ENCODE measurements around the gene RANBP17. TPM values are rescaled to one million over a fixed set of nuclear protein-coding genes. Genes with fewer than 3 reads are reported as not detected.
"Not testable (repeated sequence)": the region's sequence is repeated elsewhere in the genome, so short reads cannot be mapped to it uniquely, and the experiment has no call there.

RANBP17 gene
- total RNA-seq, 1 donor from 2014 or later, result 0.96 TPM

- Histone ChIP-seq H3K4me1 (no peaks in the 10 kb centered on the region), H3K27me3 (no peaks in the 10 kb centered on the region), H3K9me3 (no peaks in the 10 kb centered on the region), H3K27ac (no peak overlapping the region), H3K4me3 (no peak overlapping the region), H3K36me3 (no peaks in the 10 kb centered on the region)
- DNase-seq (ENCODE audit: low spot score in 2 of 2), result no peak
- no peak for TF ChIP-seq CTCF (IDR thresholded peaks at IDR 0.05)
- intact Hi-C loops (cut with DNase I), result no loop called here
Measured at GRCh38 chr5:171288066-171288465, 426.2 kb downstream of the RANBP17 start.

- DNase-seq (ENCODE audit: low spot score in 2 of 2), result no peak
- intact Hi-C loops (cut with DNase I), result no loop called here
- no peaks in the 10 kb centered on the region for H3K36me3 ChIP-seq
- H3K9me3 ChIP-seq, result no peaks in the 10 kb centered on the region
- no peaks in the 10 kb centered on the region for H3K27me3 ChIP-seq
- H3K4me1 ChIP-seq, result no peaks in the 10 kb centered on the region
- no peak for TF ChIP-seq CTCF (IDR thresholded peaks at IDR 0.05)
- H3K27ac ChIP-seq, result no peak overlapping the region
- no peak overlapping the region for H3K4me3 ChIP-seq
Measured at GRCh38 chr5:171291371-171291770, 429.6 kb downstream of the RANBP17 start.

GRCh38 chr5:171295299-171295698 lies 433.5 kb downstream of the RANBP17 start:
- no peak overlapping the region for H3K27ac ChIP-seq
- no peaks in the 10 kb centered on the region for H3K4me1 ChIP-seq
- intact Hi-C loops (cut with DNase I), result no loop called here
- no peaks in the 10 kb centered on the region for H3K27me3 ChIP-seq
- no peak overlapping the region for H3K4me3 ChIP-seq
- no peak for TF ChIP-seq CTCF (IDR thresholded peaks at IDR 0.05)
- no peaks in the 10 kb centered on the region for H3K9me3 ChIP-seq
- H3K36me3 ChIP-seq, result no peaks in the 10 kb centered on the region
- DNase-seq (ENCODE audit: low spot score in 2 of 2), result no peak

GRCh38 chr5:171295801-171296200 lies 434.0 kb downstream of the RANBP17 start:
- intact Hi-C loops (cut with DNase I), result no loop called here
- Histone ChIP-seq H3K4me1 (no peaks in the 10 kb centered on the region), H3K4me3 (no peak overlapping the region), H3K9me3 (no peaks in the 10 kb centered on the region), H3K36me3 (no peaks in the 10 kb centered on the region), H3K27me3 (no peaks in the 10 kb centered on the region), H3K27ac (no peak overlapping the region)
- no peak for TF ChIP-seq CTCF (IDR thresholded peaks at IDR 0.05)
- no peak for DNase-seq (ENCODE audit: low spot score in 2 of 2)

GRCh38 chr5:171297941-171298340 lies 436.1 kb downstream of the RANBP17 start:
- H3K9me3 ChIP-seq; H3K4me3 ChIP-seq; H3K4me1 ChIP-seq; intact Hi-C loops (cut with DNase I); H3K27me3 ChIP-seq; H3K36me3 ChIP-seq; H3K27ac ChIP-seq; DNase-seq (ENCODE audit: low spot score in 2 of 2): not testable (repeated sequence)

GRCh38 chr5:171299228-171299627 lies 437.4 kb downstream of the RANBP17 start:
- no peaks in the 10 kb centered on the region for H3K4me1 ChIP-seq
- H3K27ac ChIP-seq, result no peak overlapping the region
- no peaks in the 10 kb centered on the region for H3K27me3 ChIP-seq
- TF ChIP-seq CTCF (IDR thresholded peaks at IDR 0.05), result no peak
- no peaks in the 10 kb centered on the region for H3K36me3 ChIP-seq
- H3K9me3 ChIP-seq, result no peaks in the 10 kb centered on the region
- DNase-seq (ENCODE audit: low spot score in 2 of 2), result no peak
- intact Hi-C loops (cut with DNase I), result no loop called here
- no peak overlapping the region for H3K4me3 ChIP-seq

Data from ascending aorta (tissue), 2 donors.